Central memory CD4-positive, alpha-beta T cell (primary cell): ENCODE measurements around the gene LSG1.
"Not testable (repeated sequence)": the region's sequence is repeated elsewhere in the genome, so short reads cannot be mapped to it uniquely, and the experiment has no call there.

Experiments used
- DNase-seq: peaks from one replicate; pipeline ENCODE4 v3.0.0; 2022

Gene LSG1

GRCh38 chr3:194617143-194617671 lies 54.8 kb downstream of the LSG1 start:
- DNase-seq = no peak

- DNase-seq = no peak
These were observed 56.8 kb downstream of the LSG1 start for GRCh38 chr3:194615226-194615625.

GRCh38 chr3:194612221-194612620 lies 59.8 kb downstream of the LSG1 start:
- no peak for DNase-seq

- no peak for DNase-seq
These were observed 61.3 kb downstream of the LSG1 start for GRCh38 chr3:194610689-194611088.

- no peak for DNase-seq
These were observed 62.4 kb downstream of the LSG1 start for GRCh38 chr3:194609601-194610000.

- DNase-seq = no peak
These were observed 63.0 kb downstream of the LSG1 start for GRCh38 chr3:194608981-194609380.

- DNase-seq = no peak
These were observed 64.2 kb downstream of the LSG1 start for GRCh38 chr3:194607592-194608389.

- DNase-seq = no peak
These were observed 65.0 kb downstream of the LSG1 start for GRCh38 chr3:194606941-194607340.

GRCh38 chr3:194606163-194606562 lies 65.8 kb downstream of the LSG1 start:
- DNase-seq = no peak

GRCh38 chr3:194605314-194605713 lies 66.7 kb downstream of the LSG1 start:
- DNase-seq = not testable (repeated sequence)

GRCh38 chr3:194604837-194605236 lies 67.2 kb downstream of the LSG1 start:
- DNase-seq = no peak

- DNase-seq = no peak
These were observed 67.9 kb downstream of the LSG1 start for GRCh38 chr3:194604126-194604525.

GRCh38 chr3:194602669-194603171 lies 69.3 kb downstream of the LSG1 start:
- DNase-seq = no peak

GRCh38 chr3:194598771-194599557 lies 73.0 kb downstream of the LSG1 start:
- DNase-seq = no peak

GRCh38 chr3:194596906-194597305 lies 75.1 kb downstream of the LSG1 start:
- no peak for DNase-seq

- DNase-seq = no peak
These were observed 78.9 kb downstream of the LSG1 start for GRCh38 chr3:194592798-194593752.
